NCI-H2196 (cell line): ENCODE measurements around the gene SMIM7.
"Not testable (repeated sequence)": the region's sequence is repeated elsewhere in the genome, so short reads cannot be mapped to it uniquely, and the experiment has no call there.

ENCODE experiments used
- DNase-seq: peaks from one replicate; lab custom pipeline; 2025; ENCODE audit not compliant: unreplicated experiment; lab: John Stamatoyannopoulos, UW

Gene SMIM7

GRCh38 chr19:16655727-16656126 is 4.2 kb downstream of the SMIM7 start:
- DNase-seq = no peak

GRCh38 chr19:16654627-16655026 is 5.3 kb downstream of the SMIM7 start:
- DNase-seq = no peak

GRCh38 chr19:16654140-16654539 is 5.8 kb downstream of the SMIM7 start:
- DNase-seq = peak; percentile 18

GRCh38 chr19:16652854-16653253 is 7.1 kb downstream of the SMIM7 start:
- DNase-seq = no peak

GRCh38 chr19:16651421-16652188 is 8.3 kb downstream of the SMIM7 start:
- not testable (repeated sequence) for DNase-seq

- no peak for DNase-seq
Measured at GRCh38 chr19:16650821-16651220, 9.1 kb downstream of the SMIM7 start.

- DNase-seq = peak; percentile 19
Measured at GRCh38 chr19:16649734-16650133, 10.2 kb downstream of the SMIM7 start.

GRCh38 chr19:16645140-16645539 is 14.8 kb downstream of the SMIM7 start:
- DNase-seq = no peak

GRCh38 chr19:16641695-16642094 is 18.2 kb downstream of the SMIM7 start:
- DNase-seq = no peak

GRCh38 chr19:16640951-16641350 is 19.0 kb downstream of the SMIM7 start:
- DNase-seq = no peak

GRCh38 chr19:16638666-16639065 is 21.3 kb downstream of the SMIM7 start:
- no peak for DNase-seq

- no peak for DNase-seq
Measured at GRCh38 chr19:16637535-16637934, 22.4 kb downstream of the SMIM7 start.

- no peak for DNase-seq
Measured at GRCh38 chr19:16631465-16631864, 28.5 kb downstream of the SMIM7 start.

GRCh38 chr19:16628984-16629691 is 30.8 kb downstream of the SMIM7 start:
- DNase-seq = peak; percentile 20

- peak; percentile 97 for DNase-seq
Measured at GRCh38 chr19:16628183-16628983, 31.6 kb downstream of the SMIM7 start, which contains the start of gene MED26. Gene MED26 (minus strand): TSS chr19:16628204. CDS start chr19:16627943, 261 bp downstream.

GRCh38 chr19:16627928-16628182 is 32.1 kb downstream of the SMIM7 start:
- DNase-seq = no peak

- no peak for DNase-seq
Measured at GRCh38 chr19:16627193-16627927, 32.6 kb downstream of the SMIM7 start.

GRCh38 chr19:16626796-16627192 is 33.1 kb downstream of the SMIM7 start:
- no peak for DNase-seq

- no peak for DNase-seq
Measured at GRCh38 chr19:16625163-16625958, 34.6 kb downstream of the SMIM7 start.

- DNase-seq = no peak
Measured at GRCh38 chr19:16624236-16624635, 35.7 kb downstream of the SMIM7 start.
